ENCODE measurements around the gene SZT2. TPM values are rescaled to one million over a fixed set of nuclear protein-coding genes. Genes with fewer than 3 reads are reported as not detected.

Gene SZT2
- total and polyA plus RNA-seq, 2 experiments from 2014 or later, result 14.8 to 18.8 TPM

DNA sequence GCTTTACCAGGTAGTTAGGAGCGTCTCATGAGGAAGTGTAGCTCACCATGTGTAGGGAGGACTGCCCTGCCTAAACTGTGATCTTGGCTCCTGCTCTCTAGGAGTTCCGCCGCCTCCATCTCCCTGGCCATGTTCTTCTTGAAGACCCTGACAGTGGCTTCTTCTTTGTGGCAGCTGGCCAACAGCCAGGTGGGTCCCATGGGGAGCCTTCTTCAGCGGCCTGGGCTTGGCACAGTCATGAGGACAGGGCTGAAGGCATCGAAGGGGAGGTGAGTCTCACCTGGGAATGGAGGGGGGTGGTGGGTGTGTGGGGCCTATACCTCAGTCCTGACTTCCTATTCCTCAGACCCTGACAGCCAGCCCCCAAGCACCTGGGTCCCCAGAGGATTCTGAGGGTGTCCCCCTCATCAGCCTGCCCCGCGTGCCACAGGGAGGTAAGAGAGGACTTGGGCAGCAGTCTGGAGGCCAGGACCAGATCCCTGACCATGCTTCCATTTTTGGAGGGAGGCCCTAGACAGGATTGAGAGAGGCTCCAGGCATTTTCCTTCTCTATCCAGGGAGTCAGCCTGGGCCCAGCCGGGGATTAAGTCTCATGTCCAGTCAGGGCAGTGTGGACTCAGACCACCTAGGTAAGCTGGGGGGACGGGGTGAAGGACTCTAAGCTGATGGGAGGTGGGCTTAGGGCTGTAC, 42.6 kb downstream of the SZT2 start:
- Histone ChIP-seq H3K36me3 (replicated peaks; ENCODE audit: insufficient read depth, low read depth) (no peaks in the 10 kb centered on the region), H3K4me1 (ENCODE audit: insufficient read depth) (no peaks in the 10 kb centered on the region), H3K27me3 (no peaks in the 10 kb centered on the region), H3K4me3 (no peak overlapping the region), H3K9me2 (replicated peaks; ENCODE audit: insufficient read depth) (no peaks in the 10 kb centered on the region), H2AFZ (no peak overlapping the region), H3K9me3 (ENCODE audit: low read depth) (no peaks in the 10 kb centered on the region), H3K27ac (no peak overlapping the region), H3K79me2 (no peaks in the 10 kb centered on the region), H4K20me1 (ENCODE audit: insufficient read depth, poor library complexity, severe bottlenecking) (no peaks in the 10 kb centered on the region), H3K4me2 (no peak overlapping the region)
- no peak for DNase-seq (ENCODE audit: low spot score)
- TF ChIP-seq EZH2 (IDR thresholded peaks at IDR 0.05; ENCODE audit: borderline replicate concordance), result no peak
- 97% methylated on average over 9 of the region's 9 CpGs for WGBS (ENCODE audit: low lambda C conversion rate, missing lambda C conversion rate)

DNA sequence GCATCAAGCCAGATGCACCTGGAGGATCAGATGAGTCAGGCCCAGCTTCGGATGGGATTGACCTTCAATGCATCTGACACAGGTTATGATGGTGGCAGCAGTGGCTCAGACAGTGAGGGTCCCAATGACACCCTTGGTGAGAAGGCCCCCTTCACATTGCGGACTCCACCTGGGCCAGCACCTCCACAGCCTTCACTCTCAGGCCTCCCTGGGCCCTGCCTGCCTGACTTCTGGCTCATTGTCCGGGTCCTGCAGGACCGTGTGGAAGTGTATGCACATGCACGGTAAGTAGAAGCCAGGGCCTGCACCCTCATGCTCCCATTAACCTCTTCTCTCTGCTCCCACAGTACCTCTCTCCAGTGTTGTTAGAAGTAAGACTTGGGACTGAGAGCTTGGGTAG, 43.2 kb downstream of the SZT2 start:
- Histone ChIP-seq H3K27me3 (no peaks in the 10 kb centered on the region), H2AFZ (no peak overlapping the region), H3K4me3 (no peak overlapping the region), H3K36me3 (replicated peaks; ENCODE audit: insufficient read depth, low read depth) (no peaks in the 10 kb centered on the region), H3K4me1 (ENCODE audit: insufficient read depth) (no peaks in the 10 kb centered on the region), H3K9me3 (ENCODE audit: low read depth) (no peaks in the 10 kb centered on the region), H3K79me2 (no peaks in the 10 kb centered on the region), H3K27ac (no peak overlapping the region), H4K20me1 (ENCODE audit: insufficient read depth, poor library complexity, severe bottlenecking) (no peaks in the 10 kb centered on the region), H3K9me2 (replicated peaks; ENCODE audit: insufficient read depth) (no peaks in the 10 kb centered on the region), H3K4me2 (no peak overlapping the region)
- DNase-seq (ENCODE audit: low spot score), result no peak
- 97% methylated on average over 5 of the region's 5 CpGs for WGBS (ENCODE audit: low lambda C conversion rate, missing lambda C conversion rate)
- no peak for TF ChIP-seq EZH2 (IDR thresholded peaks at IDR 0.05; ENCODE audit: borderline replicate concordance)
- TF ChIP-seq EZH2phosphoT487 (IDR thresholded peaks at IDR 0.05; ENCODE audit: low read depth, severe bottlenecking, unreplicated experiment), result no peak
- TF ChIP-seq, protein P1, sequence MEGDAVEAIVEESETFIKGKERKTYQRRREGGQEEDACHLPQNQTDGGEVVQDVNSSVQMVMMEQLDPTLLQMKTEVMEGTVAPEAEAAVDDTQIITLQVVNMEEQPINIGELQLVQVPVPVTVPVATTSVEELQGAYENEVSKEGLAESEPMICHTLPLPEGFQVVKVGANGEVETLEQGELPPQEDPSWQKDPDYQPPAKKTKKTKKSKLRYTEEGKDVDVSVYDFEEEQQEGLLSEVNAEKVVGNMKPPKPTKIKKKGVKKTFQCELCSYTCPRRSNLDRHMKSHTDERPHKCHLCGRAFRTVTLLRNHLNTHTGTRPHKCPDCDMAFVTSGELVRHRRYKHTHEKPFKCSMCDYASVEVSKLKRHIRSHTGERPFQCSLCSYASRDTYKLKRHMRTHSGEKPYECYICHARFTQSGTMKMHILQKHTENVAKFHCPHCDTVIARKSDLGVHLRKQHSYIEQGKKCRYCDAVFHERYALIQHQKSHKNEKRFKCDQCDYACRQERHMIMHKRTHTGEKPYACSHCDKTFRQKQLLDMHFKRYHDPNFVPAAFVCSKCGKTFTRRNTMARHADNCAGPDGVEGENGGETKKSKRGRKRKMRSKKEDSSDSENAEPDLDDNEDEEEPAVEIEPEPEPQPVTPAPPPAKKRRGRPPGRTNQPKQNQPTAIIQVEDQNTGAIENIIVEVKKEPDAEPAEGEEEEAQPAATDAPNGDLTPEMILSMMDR (IDR thresholded peaks at IDR 0.05; ENCODE audit: poor library complexity), result no peak

DNA sequence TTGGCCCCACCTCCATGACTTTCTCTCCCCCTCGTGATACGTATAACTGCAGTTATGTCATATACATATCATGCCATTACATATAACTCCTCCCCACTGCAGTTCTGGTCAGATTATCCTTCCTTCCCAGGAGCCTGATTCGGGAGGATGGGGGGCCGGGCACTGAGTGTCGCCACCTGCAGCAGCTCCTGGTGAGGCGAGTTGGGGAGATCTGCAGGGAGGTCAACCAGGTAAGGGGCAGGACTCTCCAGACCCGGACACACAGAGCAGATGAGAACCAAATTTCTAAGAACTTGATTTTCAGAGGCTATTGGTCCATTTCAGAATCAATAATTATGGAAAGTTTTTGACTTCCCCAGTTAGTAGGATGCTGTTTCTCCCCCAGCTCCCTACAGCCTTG, 44.6 kb downstream of the SZT2 start:
- TF ChIP-seq EZH2 (IDR thresholded peaks at IDR 0.05; ENCODE audit: borderline replicate concordance) (no peak), EZH2phosphoT487 (IDR thresholded peaks at IDR 0.05; ENCODE audit: low read depth, severe bottlenecking, unreplicated experiment) (no peak)
- TF ChIP-seq, protein P1 (IDR thresholded peaks at IDR 0.05; ENCODE audit: poor library complexity), result no peak
- no peaks in the 10 kb centered on the region for H3K9me3 ChIP-seq (ENCODE audit: low read depth)

DNA sequence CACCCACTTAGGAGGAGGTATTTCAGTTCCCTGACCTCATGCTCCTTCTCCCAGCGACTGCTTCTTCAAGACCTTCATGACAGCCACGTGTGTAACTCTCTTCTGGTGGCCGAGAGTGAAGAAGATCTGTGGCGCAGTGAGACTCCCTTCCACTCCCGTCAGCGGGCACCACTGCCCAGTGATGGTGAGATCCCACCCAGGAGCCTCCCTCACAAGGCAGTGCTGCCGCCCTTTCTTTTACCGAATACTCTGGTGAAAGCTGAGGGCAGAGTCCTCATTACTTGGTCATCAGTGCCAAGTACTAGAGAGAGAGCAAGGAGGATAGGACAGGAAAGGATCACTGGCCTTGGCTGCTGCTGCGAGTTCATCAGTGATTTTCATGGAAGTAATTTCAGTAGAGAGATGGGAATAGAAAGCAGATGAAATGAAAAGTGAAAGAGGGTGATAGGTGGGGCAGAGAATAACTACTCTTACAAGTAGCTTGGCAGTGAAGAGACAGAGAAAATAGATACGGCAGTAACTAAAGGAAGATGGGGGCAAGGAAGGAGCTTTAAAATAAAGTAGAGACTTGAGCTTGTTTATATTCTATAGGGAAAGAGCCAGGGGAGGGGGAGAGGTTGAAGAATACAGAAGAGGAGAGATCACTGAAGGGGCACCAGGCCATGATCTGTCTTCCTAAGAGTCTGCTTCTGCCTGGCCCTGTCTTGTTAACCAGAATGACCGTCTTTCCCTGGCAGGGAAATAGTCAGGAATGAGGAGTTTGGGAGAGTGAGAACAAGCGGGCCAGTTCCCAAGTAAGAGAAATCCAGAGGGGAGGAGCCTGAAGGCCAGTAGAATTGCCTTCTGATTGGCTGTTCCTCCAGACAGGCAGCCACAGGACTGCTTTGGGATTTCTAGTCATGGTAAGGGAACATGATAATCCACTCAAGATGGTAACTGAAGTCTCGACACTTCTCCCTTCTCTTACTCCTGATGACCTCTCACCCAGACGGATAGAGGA, 45.7 kb downstream of the SZT2 start:
- H3K79me2 ChIP-seq, result no peaks in the 10 kb centered on the region
- H3K9me3 ChIP-seq (ENCODE audit: low read depth), result no peaks in the 10 kb centered on the region
- H3K4me1 ChIP-seq (ENCODE audit: insufficient read depth), result no peaks in the 10 kb centered on the region
- H4K20me1 ChIP-seq (ENCODE audit: insufficient read depth, poor library complexity, severe bottlenecking), result no peaks in the 10 kb centered on the region
- no peak overlapping the region for H3K4me2 ChIP-seq
- TF ChIP-seq EZH2phosphoT487 (IDR thresholded peaks at IDR 0.05; ENCODE audit: low read depth, severe bottlenecking, unreplicated experiment), result no peak
- no peak for TF ChIP-seq EZH2 (IDR thresholded peaks at IDR 0.05; ENCODE audit: borderline replicate concordance)
- 86% methylated on average over 14 of the region's 14 CpGs for WGBS (ENCODE audit: low lambda C conversion rate, missing lambda C conversion rate)
- no peak overlapping the region for H2AFZ ChIP-seq
- H3K4me3 ChIP-seq, result no peak overlapping the region
- no peaks in the 10 kb centered on the region for H3K36me3 ChIP-seq (replicated peaks; ENCODE audit: insufficient read depth, low read depth)
- no peaks in the 10 kb centered on the region for H3K9me2 ChIP-seq (replicated peaks; ENCODE audit: insufficient read depth)
- no peak overlapping the region for H3K27ac ChIP-seq
- no peaks in the 10 kb centered on the region for H3K27me3 ChIP-seq
- DNase-seq (ENCODE audit: low spot score), result no peak

More for the DNA sequence above, 44.6 kb downstream of the SZT2 start:
- H3K27ac ChIP-seq, result no peak overlapping the region
- H3K27me3 ChIP-seq, result no peaks in the 10 kb centered on the region
- no peak overlapping the region for H2AFZ ChIP-seq
- H4K20me1 ChIP-seq (ENCODE audit: insufficient read depth, poor library complexity, severe bottlenecking), result no peaks in the 10 kb centered on the region
- no peaks in the 10 kb centered on the region for H3K9me2 ChIP-seq (replicated peaks; ENCODE audit: insufficient read depth)
- H3K4me3 ChIP-seq, result no peak overlapping the region
- H3K36me3 ChIP-seq (replicated peaks; ENCODE audit: insufficient read depth, low read depth), result no peaks in the 10 kb centered on the region
- no peaks in the 10 kb centered on the region for H3K4me1 ChIP-seq (ENCODE audit: insufficient read depth)
- WGBS (ENCODE audit: low lambda C conversion rate, missing lambda C conversion rate), result 96% methylated on average over 7 of the region's 7 CpGs
- no peak overlapping the region for H3K4me2 ChIP-seq
- no peaks in the 10 kb centered on the region for H3K79me2 ChIP-seq
- no peak for DNase-seq (ENCODE audit: low spot score)
